ENCODE data around the gene KDM4C. TPM values are rescaled to one million over a fixed set of nuclear protein-coding genes. Genes with fewer than 3 reads are reported as not detected.
"Not testable (repeated sequence)": the region's sequence is repeated elsewhere in the genome, so short reads cannot be mapped to it uniquely, and the experiment has no call there.

The KDM4C gene
- 10 to 100 TPM; 45.4 to 59.9 TPM for total RNA-seq

DNA sequence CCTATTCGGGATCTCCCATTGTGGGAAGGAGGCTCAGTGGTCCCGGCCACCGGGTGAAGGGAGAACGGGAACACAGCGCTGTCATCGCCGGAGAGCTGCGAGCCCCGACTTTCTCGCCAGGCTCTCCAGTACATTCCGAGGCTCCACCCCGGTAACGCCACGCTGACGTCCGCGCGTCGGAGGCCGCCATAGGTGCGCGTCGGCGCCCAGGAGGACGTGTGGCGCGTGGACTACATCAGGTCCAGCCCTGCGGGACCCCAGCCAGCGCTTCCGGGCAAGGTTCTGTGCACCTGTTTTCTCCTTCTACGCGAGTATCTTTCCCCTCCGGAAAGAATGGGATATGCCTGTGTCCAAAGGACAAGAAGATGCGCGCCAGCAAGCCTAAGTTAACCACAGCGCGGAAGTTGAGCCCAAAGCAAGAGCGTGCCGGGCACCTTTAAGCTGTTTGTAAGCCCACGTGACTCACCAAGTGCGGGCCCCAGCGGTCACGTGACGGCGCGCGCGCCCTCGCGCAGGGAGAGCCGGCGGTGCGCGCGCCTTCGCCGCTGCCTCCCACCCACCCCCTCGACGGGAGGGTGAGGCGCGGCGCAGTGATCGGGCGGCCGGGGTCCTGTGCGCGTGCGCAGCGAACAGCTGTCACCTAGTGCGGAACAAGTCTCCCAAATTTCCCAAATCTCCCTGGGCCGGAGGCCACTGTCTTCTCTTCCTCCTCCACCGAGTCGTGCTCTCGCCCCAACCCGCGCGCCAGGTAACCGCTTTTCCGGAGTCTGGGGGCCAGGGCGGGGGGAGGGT is at the start of gene KDM4C:
TSS of gene KDM4C (plus strand) at position 518 of the 792 bp plus-strand sequence. CDS start 35,016 bp downstream, outside the sequence.
- peak; percentile 89 to 90 for ATAC-seq

DNA sequence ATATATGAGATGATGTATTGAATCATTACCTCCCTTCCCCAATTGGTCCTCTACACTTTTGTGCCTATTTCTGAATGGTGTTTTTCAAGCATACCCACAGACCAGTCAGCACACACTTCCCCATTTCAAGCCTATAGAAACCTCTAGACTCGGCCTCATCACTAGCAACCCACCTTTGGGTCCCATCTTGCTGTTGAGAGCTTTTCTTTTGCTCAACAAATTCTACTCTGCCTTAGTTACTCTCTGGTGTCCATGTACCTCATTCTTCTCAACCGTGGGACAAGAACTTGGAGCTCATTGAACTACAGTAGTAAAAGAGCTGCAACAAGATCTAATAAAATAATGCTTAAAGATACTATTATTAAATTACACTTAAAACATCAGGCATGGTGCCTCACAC is 49.0 kb upstream of the KDM4C start:
- peaks cover 0 to 11% of the 10 kb centered on the region in 2 donors for H3K36me3 Mint-ChIP-seq
- ATAC-seq (no peak), DNase-seq (ENCODE audit: low spot score in 2 of 2) (no peak)
- peaks cover 4% of the 10 kb centered on the region in 2 donors for H3K9me3 Mint-ChIP-seq
- no peak overlapping the region for H3K27ac Mint-ChIP-seq

More for the DNA sequence above, at the start of gene KDM4C:
- Mint-ChIP-seq H3K27ac (peak within 1 kb of the TSS; percentile 97 to 100), H3K36me3 (peaks cover 6 to 10% of the 10 kb centered on the region in 2 donors), H3K9me3 (no peaks in the 10 kb centered on the region)
- peak; percentile 93 to 95 for DNase-seq (ENCODE audit: low spot score in 2 of 2)

DNA sequence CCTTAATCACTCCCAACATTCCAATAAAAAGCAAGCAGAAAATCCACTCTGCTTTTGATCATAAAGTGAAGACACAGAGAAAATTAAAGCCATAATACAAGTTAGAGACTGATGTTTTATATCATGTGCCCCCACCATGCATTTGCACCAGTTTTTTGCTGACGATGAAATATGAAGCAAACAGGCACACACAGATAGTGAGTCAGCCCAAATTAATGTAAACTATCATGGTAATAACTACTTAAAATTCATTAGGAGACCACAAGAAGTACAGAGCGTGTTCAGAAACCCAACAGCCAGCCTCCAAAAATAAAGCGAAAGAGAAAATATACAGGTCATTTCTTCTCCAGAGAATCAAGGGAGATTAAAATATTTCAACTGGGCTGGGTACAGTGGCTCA is 46.4 kb upstream of the KDM4C start:
- H3K27ac Mint-ChIP-seq: no peak overlapping the region
- ATAC-seq: no peak
- H3K36me3 Mint-ChIP-seq: peaks cover 0 to 4% of the 10 kb centered on the region in 2 donors
- DNase-seq (ENCODE audit: low spot score in 2 of 2): no peak
- peaks cover 4% of the 10 kb centered on the region in 2 donors for H3K9me3 Mint-ChIP-seq

DNA sequence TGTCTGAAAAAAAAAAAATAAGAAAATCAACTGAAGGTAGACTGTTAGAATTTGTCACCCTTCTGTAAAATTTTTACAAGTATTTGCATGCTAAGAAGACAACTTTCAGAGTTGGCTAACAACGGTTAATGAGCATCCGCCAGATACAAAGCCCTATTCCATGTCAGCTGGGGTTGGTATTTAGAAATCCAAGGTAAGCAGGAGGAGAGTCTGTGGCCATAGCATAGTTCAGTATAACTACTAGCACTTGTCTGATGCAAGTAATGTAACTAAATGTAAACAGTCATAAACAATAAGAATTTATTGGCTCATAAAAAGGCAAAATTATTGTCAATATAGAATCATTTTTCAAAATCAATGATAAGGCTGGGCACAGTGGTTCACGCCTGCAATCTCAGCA is 45.7 kb upstream of the KDM4C start:
- peaks cover 0 to 4% of the 10 kb centered on the region in 2 donors for H3K36me3 Mint-ChIP-seq
- no peak overlapping the region for H3K27ac Mint-ChIP-seq
- H3K9me3 Mint-ChIP-seq: peaks cover 4% of the 10 kb centered on the region in 2 donors
- ATAC-seq (no peak), DNase-seq (ENCODE audit: low spot score in 2 of 2) (no peak)

DNA sequence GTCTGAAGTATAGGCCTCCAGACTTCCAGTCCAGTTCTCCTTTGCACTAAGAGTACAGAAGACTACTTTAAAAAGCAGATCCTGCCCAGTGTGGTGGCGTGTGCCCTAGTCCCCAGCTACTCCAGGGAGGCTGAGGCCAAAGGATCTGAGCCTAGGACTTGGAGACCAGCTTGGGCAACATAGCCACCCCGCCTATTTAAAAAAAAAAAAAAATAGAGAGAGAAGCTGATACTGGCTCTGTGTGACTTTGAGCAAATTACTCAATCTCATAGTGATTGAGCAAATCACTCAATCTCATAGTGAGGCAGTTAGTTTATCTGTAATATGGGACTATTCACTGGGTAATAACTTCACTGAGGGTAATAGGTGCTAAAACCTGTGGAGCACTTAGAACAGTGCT is 43.6 kb upstream of the KDM4C start:
- H3K36me3 Mint-ChIP-seq: no peaks in the 10 kb centered on the region
- H3K27ac Mint-ChIP-seq: no peak overlapping the region
- no peak for ATAC-seq
- no peaks in the 10 kb centered on the region for H3K9me3 Mint-ChIP-seq
- no peak for DNase-seq (ENCODE audit: low spot score in 2 of 2)

DNA sequence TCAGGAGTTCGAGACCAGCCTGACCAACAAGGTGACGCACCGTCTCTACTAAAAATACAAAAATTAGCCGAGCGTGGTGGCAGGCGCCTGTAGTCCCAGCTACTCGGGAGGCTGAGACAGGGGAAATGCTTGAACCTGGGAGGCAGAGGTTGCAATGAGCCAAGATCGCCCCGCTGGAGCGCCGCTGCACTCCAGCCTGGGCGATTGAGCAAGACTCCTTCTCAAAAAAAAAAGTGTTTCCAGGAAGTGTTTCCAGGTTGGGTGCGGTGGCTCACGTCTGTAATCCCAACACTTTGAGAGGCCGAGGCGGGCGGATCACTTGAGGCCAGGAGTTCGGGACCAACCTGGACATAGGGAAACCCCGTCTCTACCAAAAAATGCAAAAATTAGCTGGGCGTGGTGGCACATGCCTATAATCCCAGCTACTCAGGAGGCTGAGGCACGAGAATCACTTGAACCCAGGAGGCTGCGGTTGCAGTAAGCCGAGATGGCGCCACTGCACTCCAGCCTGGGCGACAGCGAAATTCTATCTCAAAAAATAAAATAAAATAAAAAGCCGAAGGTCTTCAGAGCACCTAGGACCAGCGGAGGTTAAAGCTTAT is 42.5 kb upstream of the KDM4C start:
- not testable (repeated sequence) for ATAC-seq; H3K36me3 Mint-ChIP-seq; DNase-seq (ENCODE audit: low spot score in 2 of 2); H3K9me3 Mint-ChIP-seq
- peak overlapping the region in 1 of 2 donors; percentile 92 for H3K27ac Mint-ChIP-seq

DNA sequence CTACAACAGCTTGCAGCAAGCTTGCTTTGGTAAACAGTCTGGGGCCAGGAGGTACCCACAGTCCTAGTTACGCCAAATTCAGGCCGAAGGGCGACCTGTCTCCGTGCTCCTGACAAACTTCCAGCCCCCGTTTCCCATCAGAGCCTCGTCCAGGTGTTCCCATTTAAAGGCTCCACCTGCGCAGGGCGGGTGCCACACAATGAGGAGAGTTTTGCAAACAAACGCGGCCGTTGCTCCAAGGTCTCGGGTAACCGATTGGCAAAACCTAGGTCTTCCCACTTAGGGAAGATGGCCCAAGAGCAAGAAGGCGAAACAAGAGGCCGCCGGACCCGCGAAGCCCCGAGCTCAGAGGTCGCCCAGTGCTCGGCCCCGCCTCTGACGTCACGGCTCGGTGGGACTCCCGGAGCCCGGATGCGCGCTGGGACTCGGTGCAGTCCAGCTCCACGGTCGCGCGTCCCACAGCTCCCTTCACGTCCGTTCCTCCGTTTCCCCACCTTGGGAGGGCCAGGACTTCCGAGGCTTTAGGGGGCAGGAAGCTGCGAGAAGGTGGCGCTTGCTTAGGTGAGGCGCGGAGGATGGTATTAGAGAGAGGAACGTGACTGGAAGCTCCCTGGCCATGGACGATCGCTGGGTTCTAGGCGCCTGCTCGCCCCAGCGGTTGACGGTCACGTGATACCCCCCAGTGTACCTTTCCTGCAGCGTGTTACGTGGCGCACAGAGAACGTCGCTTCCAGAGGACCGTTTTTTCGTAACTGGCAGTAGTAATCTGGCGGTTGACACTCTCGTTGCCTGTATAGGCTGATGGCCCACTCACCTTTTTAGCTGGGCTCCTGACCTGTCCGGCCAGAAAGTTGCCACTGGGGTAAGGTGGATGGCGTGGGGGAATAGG is 41.8 kb upstream of the KDM4C start:
- DNase-seq (ENCODE audit: low spot score in 2 of 2): peak; percentile 43 to 83
- ATAC-seq: peak; percentile 85 to 94
- Mint-ChIP-seq H3K36me3 (no peaks in the 10 kb centered on the region), H3K9me3 (no peaks in the 10 kb centered on the region), H3K27ac (peak overlapping the region; percentile 29 to 92)

DNA sequence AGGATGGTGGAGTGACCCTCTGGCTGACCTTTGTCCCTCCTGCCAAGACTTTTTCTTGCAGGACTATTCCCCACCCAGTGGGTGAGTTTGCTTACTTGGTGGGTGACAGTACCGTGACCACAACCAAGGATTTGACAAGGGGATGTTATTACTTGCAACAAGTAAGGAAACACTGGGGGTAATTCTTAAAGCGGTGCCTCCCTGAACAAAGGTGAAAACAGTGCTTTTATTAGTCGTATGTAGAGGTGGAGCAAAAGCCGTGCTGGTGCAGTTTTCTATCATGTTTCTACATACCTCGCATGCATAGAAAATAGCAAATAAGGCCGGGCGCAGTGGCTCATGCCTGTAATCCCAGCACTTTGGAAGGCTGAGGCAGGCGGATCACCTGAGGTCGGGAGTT is 41.0 kb upstream of the KDM4C start:
- H3K27ac Mint-ChIP-seq: peak overlapping the region in 1 of 2 donors; percentile 92
- DNase-seq (ENCODE audit: low spot score in 2 of 2) (no peak), ATAC-seq (peak in 1 of 2 donors; percentile 4)
- no peaks in the 10 kb centered on the region for H3K9me3 Mint-ChIP-seq
- H3K36me3 Mint-ChIP-seq: no peaks in the 10 kb centered on the region

DNA sequence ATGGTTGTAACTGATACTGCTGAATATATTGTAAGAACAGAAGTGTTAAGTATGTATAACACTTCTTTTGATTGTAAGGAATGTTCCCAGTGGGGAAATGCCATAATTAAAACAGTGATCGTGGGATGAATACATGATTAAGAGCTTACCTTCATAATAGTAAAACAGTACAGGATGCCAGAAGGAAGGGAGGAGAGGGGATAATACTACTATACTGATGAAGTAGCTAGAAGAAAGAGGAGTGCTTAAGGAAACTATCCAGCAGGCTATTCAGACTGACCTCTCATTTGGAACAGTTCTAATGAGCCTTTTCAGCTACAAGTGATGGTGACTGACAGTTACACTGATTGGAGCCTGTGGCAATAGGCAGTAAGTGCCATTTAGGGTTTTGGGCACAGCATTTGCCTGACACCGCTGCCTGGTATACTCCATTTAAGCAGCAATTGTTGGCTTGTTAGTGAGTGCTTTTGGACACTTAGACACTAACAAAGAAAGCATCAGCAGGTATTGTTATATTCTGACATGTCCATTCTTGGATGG is 33.8 kb upstream of the KDM4C start:
- H3K9me3 Mint-ChIP-seq: no peaks in the 10 kb centered on the region
- H3K27ac Mint-ChIP-seq: no peak overlapping the region
- ATAC-seq: no peak
- H3K36me3 Mint-ChIP-seq: no peaks in the 10 kb centered on the region
- no peak for DNase-seq (ENCODE audit: low spot score in 2 of 2)

DNA sequence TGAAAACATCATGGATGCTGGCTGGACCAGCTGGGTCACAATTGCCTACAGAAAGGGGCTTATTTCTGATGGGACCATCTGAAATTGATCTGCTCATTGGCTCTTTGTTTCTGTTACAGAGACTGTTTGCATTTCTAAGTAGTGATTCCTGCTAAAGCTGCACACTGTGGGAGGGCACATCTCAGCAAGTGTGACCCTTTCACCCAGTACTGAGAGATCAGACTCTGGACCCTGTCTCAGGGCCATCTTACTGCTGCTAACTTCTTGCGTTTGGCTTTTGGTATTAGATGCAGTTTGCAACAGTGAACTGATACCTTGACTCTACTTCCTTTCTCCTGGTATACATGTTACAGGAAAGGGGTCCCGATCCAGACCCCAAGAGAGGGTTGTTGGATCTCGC is 24.5 kb upstream of the KDM4C start:
- no peak for DNase-seq (ENCODE audit: low spot score in 2 of 2)
- ATAC-seq: no peak
- H3K36me3 Mint-ChIP-seq: no peaks in the 10 kb centered on the region
- peaks cover 0 to 4% of the 10 kb centered on the region in 2 donors for H3K9me3 Mint-ChIP-seq
- no peak overlapping the region for H3K27ac Mint-ChIP-seq

DNA sequence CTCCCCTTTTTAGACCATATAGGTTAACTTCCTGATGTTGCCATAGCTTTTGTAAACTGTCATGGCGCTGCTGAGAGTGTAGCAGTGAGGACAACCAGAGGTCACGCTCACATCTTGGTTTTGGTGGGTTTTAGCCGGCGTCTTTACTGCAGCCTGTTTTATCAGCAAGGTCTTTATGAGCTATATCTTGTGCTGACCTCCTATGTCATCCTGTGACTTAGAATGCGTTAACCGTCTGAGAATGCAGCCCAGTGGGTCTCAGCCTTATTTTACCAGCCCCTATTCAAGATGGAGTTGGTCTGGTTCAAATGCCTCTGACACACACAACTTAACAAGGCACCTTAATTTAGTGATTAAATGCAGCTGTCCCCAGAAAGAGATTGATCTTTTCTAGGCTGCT is 23.9 kb upstream of the KDM4C start:
- H3K27ac Mint-ChIP-seq: no peak overlapping the region
- ATAC-seq (no peak), DNase-seq (ENCODE audit: low spot score in 2 of 2) (no peak)
- H3K9me3 Mint-ChIP-seq: peaks cover 0 to 4% of the 10 kb centered on the region in 2 donors
- H3K36me3 Mint-ChIP-seq: no peaks in the 10 kb centered on the region

DNA sequence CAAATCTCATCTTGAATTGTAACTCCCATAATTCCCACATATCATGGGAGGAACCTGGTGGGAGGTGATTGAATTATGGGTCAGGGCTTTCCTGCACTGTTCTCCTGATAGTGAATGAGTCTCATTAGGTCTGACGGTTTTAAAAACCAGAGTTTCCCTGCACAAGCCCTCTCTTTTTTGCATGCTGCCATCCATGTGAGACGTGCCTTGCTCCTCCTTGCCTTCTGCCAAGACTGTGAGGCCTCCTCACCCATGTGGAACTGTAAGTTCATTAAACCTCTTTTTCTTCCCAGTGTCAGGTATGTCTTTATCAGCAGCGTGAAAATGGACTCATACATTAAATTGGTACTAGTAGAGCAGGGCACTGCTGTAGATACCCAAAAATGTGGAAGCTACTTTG is 22.4 kb upstream of the KDM4C start:
- DNase-seq (ENCODE audit: low spot score in 2 of 2) (no peak), ATAC-seq (no peak)
- Mint-ChIP-seq H3K9me3 (peaks cover 0 to 4% of the 10 kb centered on the region in 2 donors), H3K36me3 (no peaks in the 10 kb centered on the region), H3K27ac (no peak overlapping the region)

DNA sequence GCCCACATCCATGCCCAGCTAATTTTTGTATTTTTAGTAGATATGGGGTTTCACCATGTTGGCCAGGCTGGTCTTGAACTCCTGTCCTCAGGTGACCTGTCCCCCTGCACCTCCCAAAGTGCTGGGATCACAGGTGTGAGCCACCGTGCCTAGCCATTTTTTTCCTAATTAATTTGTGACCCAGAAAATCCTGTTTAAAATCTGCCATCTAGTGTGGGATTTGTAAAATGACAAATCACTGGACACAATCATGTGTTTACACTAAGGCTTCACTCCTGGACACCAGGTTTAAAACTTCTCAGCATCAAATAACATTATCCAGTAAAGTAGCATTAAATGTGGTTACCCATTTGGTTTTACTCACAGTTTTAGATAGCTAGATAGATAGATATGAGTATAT is 18.6 kb upstream of the KDM4C start:
- H3K27ac Mint-ChIP-seq: no peak overlapping the region
- DNase-seq (ENCODE audit: low spot score in 2 of 2) (no peak), ATAC-seq (no peak)
- peaks cover 0 to 4% of the 10 kb centered on the region in 2 donors for H3K9me3 Mint-ChIP-seq
- H3K36me3 Mint-ChIP-seq: no peaks in the 10 kb centered on the region

DNA sequence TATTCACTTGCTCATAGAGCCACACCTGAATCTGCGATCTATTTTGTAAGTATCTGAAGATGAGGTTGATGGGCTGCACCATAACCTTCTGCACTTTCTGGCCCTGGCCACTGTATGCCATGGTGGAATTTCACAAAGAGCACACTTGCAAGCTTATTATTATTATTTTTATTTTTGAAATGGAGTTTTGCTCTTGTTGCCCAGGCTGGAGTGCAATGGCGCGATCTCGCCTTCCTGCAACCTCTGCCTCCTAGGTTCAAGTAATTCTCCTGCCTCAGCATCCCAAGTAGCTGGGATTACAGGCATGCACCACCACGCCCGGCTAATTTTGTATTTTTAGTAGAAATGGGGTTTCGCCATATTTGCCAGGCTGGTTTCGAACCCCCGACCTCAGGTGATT is 8.9 kb upstream of the KDM4C start:
- not testable (repeated sequence) for H3K9me3 Mint-ChIP-seq; H3K27ac Mint-ChIP-seq; H3K36me3 Mint-ChIP-seq; ATAC-seq; DNase-seq (ENCODE audit: low spot score in 2 of 2)

DNA sequence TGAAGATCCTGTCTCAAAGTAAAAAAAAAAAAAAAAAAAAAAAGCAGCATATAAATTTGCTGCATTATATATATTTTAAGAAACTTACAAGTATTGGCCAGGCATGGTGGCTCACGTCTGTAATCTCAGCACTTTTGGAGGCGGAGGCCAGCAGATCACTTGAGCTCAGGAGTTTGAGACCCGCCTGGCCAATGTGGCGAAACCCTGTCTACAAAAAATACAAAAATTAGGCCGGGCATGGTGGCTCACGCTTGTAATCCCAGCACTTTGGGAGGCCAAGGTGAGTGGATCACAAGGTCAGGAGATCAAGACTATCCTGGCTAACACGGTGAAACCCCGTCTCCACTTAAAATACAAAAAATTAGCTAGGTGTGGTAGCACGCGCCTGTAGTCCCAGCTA is 2.9 kb upstream of the KDM4C start:
- not testable (repeated sequence) for H3K9me3 Mint-ChIP-seq; H3K36me3 Mint-ChIP-seq; ATAC-seq; DNase-seq (ENCODE audit: low spot score in 2 of 2)
- H3K27ac Mint-ChIP-seq: peak overlapping the region in 1 of 2 donors; percentile 60

DNA sequence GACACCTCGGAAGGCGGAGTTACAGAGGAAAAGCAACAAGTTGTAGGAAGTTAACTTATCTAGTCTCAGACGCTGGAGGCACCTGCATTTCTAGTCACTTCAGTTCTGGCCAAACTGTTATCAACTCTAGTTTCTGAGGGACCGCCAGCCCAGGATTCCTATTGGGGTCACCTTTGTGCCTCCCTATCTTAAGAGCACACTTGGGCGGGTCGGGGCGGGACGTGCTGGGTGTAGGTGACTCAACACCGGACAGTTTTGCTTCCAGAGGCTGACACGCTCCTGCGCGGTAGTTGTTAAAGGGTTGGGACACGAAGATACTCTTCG is 679 bp upstream of the KDM4C start:
- Mint-ChIP-seq H3K9me3 (no peaks in the 10 kb centered on the region), H3K36me3 (peaks cover 6 to 10% of the 10 kb centered on the region in 2 donors), H3K27ac (peak overlapping the region; percentile 97 to 100)
- ATAC-seq (peak; percentile 69 to 70), DNase-seq (ENCODE audit: low spot score in 2 of 2) (no peak)

DNA sequence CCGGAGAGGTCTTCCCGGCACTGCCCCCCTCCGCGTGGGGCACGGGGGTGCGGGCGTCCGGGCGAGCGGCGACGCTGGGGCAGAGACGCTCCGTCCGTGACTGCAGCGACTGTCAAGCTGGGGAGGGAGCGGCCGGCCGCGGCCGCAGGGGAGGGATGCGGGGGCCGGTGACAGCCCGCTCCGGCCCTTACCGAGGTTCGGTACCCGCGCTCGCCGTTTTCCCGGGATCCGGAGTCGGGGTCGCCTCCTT is 400 bp downstream of the KDM4C start:
- Mint-ChIP-seq H3K36me3 (peaks cover 10% of the 10 kb centered on the region in 2 donors), H3K27ac (peak overlapping the region; percentile 95 to 97), H3K9me3 (peaks cover 0 to 3% of the 10 kb centered on the region in 2 donors)
- DNase-seq (ENCODE audit: low spot score in 2 of 2) (no peak), ATAC-seq (peak; percentile 3 to 11)

All from activated naive CD4-positive, alpha-beta T cell treated with anti-CD3 and anti-CD28 coated beads, Interleukin-2, amount 50 U/mL, for 72 hours (primary cell).